Esophagus muscularis mucosa (tissue), 3 donors: ENCODE results near the gene LRFN2.

Source experiments
- CTCF ChIP-seq, 3 experiments: fragments of 200-600 bp in 2 of 3; fragments of 450-650 bp in 1 of 3; sonication (generic) in 2 of 3; IDR thresholded peaks; one replicate each; pipeline ENCODE4 v1.5.1; 2017 to 2019; ENCODE audit warnings: antibody characterized with exemption in 3 of 3, mild to moderate bottlenecking in 2 of 3, moderate library complexity in 1 of 3
- POLR2AphosphoS5 ChIP-seq, 2 donors: sonication (generic); formaldehyde crosslinking; IDR thresholded peaks; one replicate each; pipeline ENCODE4 v1.6.1; 2017; ENCODE audit warnings: antibody characterized with exemption in 2 of 2

- TF ChIP-seq CTCF (IDR thresholded peaks at IDR 0.05), result no peak
- TF ChIP-seq POLR2AphosphoS5 (IDR thresholded peaks at IDR 0.05), result no peak
These were observed 86.9 kb downstream of the LRFN2 start for GRCh38 chr6:40500227-40500626.
